ENCODE results near the gene ATXN3L.

Gene ATXN3L

DNA sequence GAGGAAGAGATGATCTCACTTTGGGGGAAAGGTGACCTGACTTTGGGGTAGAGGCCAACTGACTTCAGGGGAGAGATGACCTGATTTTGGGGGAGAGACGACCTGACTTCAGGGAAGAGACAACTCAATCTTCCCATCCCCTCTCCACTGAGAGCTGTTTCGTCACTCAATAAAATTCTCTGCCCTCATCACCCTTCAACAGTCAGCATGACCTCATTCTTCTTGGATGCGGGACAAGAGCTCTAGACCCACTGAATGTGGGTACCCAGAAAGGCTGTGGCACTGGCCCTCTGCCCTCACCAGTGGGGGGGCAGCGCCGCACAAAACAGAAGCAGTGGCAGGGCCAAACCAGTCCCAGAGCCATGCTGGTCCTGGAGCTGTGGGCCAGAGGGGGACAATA lies 34.6 kb downstream of the ATXN3L start:
- H3K79me2 ChIP-seq (ENCODE audit: control insufficient read depth, insufficient read depth, low read length, unreplicated experiment): no peaks in the 10 kb centered on the region
- no peak overlapping the region for H2AFZ ChIP-seq (ENCODE audit: low read length, unreplicated experiment)
- no peak overlapping the region; the same call in 1 of the 2 replicates for H3K27ac ChIP-seq (ENCODE audit: low read depth, low read length)
- H3K27me3 ChIP-seq (ENCODE audit: insufficient read depth, low read length): no peaks in the 10 kb centered on the region
- H3K4me1 ChIP-seq (ENCODE audit: control insufficient read depth, insufficient read depth, low read length, unreplicated experiment): peaks cover 52% of the 10 kb centered on the region
- peaks cover 3% of the 10 kb centered on the region; the same call in 1 of the 2 replicates for H3K36me3 ChIP-seq (ENCODE audit: insufficient read depth, low read length)
- H3K4me3 ChIP-seq (ENCODE audit: low read depth, low read length): no peak overlapping the region

DNA sequence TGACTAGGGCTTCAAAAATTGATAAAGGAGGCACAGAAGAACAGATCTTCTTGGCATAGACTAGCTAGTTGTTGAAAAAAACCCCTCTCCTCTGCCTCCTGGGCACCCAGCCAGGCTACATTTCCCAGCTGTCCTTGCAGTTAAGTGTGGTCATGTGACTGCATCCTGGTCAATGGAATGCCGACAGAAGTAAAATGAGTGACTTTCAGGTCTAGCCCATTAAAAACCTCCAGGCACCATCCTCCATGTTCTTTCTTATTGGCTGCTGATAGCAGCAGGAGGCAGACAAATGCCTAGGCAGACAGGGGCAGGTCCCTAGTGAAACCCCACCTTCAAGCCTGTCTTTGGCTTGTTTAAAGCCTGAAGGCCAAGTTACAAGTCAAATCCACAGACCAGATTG lies 35.3 kb downstream of the ATXN3L start:
- H3K4me3 ChIP-seq (ENCODE audit: low read depth, low read length): no peak overlapping the region
- no peak overlapping the region for H2AFZ ChIP-seq (ENCODE audit: low read length, unreplicated experiment)
- H3K36me3 ChIP-seq (ENCODE audit: insufficient read depth, low read length): peaks cover 3% of the 10 kb centered on the region; the same call in 1 of the 2 replicates
- no peaks in the 10 kb centered on the region for H3K79me2 ChIP-seq (ENCODE audit: control insufficient read depth, insufficient read depth, low read length, unreplicated experiment)
- H3K4me1 ChIP-seq (ENCODE audit: control insufficient read depth, insufficient read depth, low read length, unreplicated experiment): peaks cover 52% of the 10 kb centered on the region
- H3K27ac ChIP-seq (ENCODE audit: low read depth, low read length): peak overlapping the region; percentile 83
- H3K27me3 ChIP-seq (ENCODE audit: insufficient read depth, low read length): no peaks in the 10 kb centered on the region

DNA sequence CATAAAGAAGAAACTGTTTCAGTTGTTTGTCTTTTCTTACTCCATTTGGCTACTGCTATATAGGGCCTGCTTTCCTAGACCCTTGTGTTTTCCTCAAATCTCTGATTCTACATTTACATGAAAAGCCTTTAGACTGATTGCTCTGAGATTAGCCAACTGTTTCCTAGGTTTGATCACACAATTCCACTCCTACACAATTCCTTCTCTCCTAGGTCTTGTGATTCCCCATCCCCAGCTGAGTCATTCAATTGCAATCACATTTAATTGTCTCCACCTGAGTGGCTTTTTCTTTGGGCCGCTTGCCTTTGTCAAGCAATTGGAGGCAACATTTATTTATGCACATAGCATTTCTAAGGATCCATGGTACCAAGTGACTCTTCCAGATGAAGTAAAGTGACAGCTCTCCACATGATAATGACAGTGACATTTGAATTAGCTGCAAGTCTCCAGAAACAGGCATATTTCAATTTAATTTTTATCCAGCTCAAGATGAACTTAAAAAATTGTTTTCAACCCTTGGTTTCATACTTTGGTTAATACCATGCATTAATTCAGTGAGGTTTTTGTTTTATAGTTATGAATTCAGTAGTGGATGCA lies 35.8 kb downstream of the ATXN3L start:
- Histone ChIP-seq H3K36me3 (ENCODE audit: insufficient read depth, low read length) (peaks cover 3% of the 10 kb centered on the region; the same call in 1 of the 2 replicates), H3K4me1 (ENCODE audit: control insufficient read depth, insufficient read depth, low read length, unreplicated experiment) (peaks cover 52% of the 10 kb centered on the region), H2AFZ (ENCODE audit: low read length, unreplicated experiment) (no peak overlapping the region), H3K27ac (ENCODE audit: low read depth, low read length) (peak overlapping the region; percentile 83), H3K27me3 (ENCODE audit: insufficient read depth, low read length) (no peaks in the 10 kb centered on the region), H3K79me2 (ENCODE audit: control insufficient read depth, insufficient read depth, low read length, unreplicated experiment) (no peaks in the 10 kb centered on the region), H3K4me3 (ENCODE audit: low read depth, low read length) (no peak overlapping the region)

DNA sequence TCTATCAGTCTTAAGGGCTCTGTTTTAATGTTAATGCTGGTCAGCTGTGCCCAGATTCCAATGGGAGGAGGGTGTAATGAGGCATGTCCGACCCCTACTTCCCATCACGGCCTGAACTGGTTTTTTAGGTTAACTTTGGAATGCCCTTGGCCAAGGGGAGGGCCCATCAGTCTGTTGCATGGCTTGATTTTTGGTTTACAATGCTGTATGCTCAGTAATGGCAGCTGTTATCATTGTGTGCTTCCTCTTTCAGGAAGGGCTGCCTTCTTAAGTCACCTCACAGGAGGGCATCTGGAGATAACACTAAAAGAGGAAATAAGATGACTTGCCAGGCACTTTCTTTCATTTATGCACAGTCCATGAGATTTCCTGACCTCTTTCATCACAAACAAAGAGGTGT lies 36.3 kb downstream of the ATXN3L start:
- Histone ChIP-seq H3K27ac (ENCODE audit: low read depth, low read length) (peak overlapping the region; percentile 83), H3K27me3 (ENCODE audit: insufficient read depth, low read length) (no peaks in the 10 kb centered on the region), H2AFZ (ENCODE audit: low read length, unreplicated experiment) (no peak overlapping the region), H3K79me2 (ENCODE audit: control insufficient read depth, insufficient read depth, low read length, unreplicated experiment) (no peaks in the 10 kb centered on the region), H3K4me3 (ENCODE audit: low read depth, low read length) (no peak overlapping the region), H3K4me1 (ENCODE audit: control insufficient read depth, insufficient read depth, low read length, unreplicated experiment) (peaks cover 51% of the 10 kb centered on the region), H3K36me3 (ENCODE audit: insufficient read depth, low read length) (peaks cover 3% of the 10 kb centered on the region; the same call in 1 of the 2 replicates)

DNA sequence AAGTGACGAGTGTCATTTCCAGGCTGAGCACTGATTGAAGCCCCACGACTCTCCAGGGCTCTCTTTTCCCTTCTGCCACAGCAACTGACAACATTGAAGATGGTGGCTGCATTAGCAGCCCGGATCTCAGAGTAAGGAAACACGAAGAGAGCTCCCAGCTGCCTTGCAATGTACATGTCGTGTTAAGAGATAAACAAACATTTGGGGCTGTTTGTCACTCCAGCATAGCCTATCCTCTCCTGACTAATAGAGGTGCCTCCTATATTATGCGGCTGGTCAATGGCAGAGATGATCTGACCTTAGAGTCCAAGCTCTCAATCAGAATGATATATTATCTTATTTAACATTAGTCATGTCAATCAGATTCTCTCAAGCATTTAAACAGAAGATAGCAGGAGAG lies 38.6 kb downstream of the ATXN3L start:
- no peaks in the 10 kb centered on the region for H3K79me2 ChIP-seq (ENCODE audit: control insufficient read depth, insufficient read depth, low read length, unreplicated experiment)

DNA sequence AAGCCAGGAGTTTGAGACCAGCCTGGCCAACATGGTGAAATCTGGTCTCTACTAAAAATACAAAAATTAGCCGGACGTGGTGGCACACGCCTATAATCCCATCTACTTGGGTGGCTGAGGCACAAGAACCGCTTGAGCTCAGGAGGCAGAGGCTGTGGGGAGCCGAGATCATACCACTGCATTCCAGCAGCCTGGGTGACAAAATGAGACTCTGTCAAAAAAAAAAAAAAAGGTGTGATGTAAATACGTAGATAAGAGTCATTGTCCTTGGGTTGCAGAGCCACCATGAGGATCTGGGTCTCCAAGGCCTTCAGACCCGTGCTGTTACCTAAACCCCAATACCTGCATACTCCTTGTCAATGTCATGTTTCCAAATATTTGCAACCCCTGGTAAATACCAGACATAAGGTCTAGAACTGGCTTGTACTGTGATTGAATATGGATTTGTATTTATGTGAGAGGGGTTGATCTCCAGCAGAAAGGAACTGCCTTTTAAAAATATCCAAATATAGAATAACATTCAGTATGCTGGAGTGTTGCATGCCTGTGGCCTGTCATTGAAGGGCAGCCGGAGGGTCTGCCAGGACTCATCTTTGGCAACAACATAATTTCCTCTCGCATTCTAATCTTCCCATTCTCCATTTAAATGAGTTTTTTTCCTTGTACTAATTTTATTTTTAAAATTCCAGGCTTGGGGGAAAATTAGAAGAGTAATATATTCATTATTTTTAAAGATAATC lies 40.4 kb downstream of the ATXN3L start:
- Histone ChIP-seq H3K79me2 (ENCODE audit: control insufficient read depth, insufficient read depth, low read length, unreplicated experiment) (no peaks in the 10 kb centered on the region), H2AFZ (ENCODE audit: low read length, unreplicated experiment) (no peak overlapping the region), H3K4me1 (ENCODE audit: control insufficient read depth, insufficient read depth, low read length, unreplicated experiment) (peaks cover 15% of the 10 kb centered on the region)

More for the DNA sequence above, 38.6 kb downstream of the ATXN3L start:
- Histone ChIP-seq H2AFZ (ENCODE audit: low read length, unreplicated experiment) (no peak overlapping the region), H3K4me3 (ENCODE audit: low read depth, low read length) (no peak overlapping the region), H3K27me3 (ENCODE audit: insufficient read depth, low read length) (no peaks in the 10 kb centered on the region), H3K4me1 (ENCODE audit: control insufficient read depth, insufficient read depth, low read length, unreplicated experiment) (peaks cover 30% of the 10 kb centered on the region), H3K27ac (ENCODE audit: low read depth, low read length) (no peak overlapping the region), H3K36me3 (ENCODE audit: insufficient read depth, low read length) (peaks cover 3% of the 10 kb centered on the region; the same call in 1 of the 2 replicates)

DNA sequence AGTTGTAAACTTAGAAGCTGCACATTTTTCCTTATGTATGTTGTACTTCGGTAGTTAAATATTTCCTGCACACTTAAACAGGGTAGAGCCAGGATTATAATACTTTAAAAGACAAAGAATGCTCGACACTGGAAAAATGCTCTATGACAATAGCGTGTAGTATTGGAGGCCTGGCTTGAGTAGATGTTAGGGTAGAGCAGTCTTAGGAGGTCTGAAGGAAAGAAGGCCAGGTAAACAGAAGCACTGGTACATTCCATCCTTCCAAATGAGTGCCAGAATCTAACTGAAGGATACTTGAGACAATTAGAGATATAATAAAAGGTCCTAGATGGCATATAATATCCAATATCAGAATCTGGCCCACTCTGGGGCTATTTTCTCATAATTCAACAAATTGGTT lies 42.3 kb downstream of the ATXN3L start:
- H3K4me1 ChIP-seq (ENCODE audit: control insufficient read depth, insufficient read depth, low read length, unreplicated experiment): no peaks in the 10 kb centered on the region
- no peak overlapping the region for H2AFZ ChIP-seq (ENCODE audit: low read length, unreplicated experiment)
- H3K4me3 ChIP-seq (ENCODE audit: low read depth, low read length): no peak overlapping the region
- H3K27ac ChIP-seq (ENCODE audit: low read depth, low read length): no peak overlapping the region
- no peaks in the 10 kb centered on the region for H3K27me3 ChIP-seq (ENCODE audit: insufficient read depth, low read length)
- no peaks in the 10 kb centered on the region for H3K36me3 ChIP-seq (ENCODE audit: insufficient read depth, low read length)
- H3K79me2 ChIP-seq (ENCODE audit: control insufficient read depth, insufficient read depth, low read length, unreplicated experiment): no peaks in the 10 kb centered on the region

More for the DNA sequence above, 40.4 kb downstream of the ATXN3L start:
- Histone ChIP-seq H3K36me3 (ENCODE audit: insufficient read depth, low read length) (no peaks in the 10 kb centered on the region), H3K27ac (ENCODE audit: low read depth, low read length) (no peak overlapping the region), H3K4me3 (ENCODE audit: low read depth, low read length) (no peak overlapping the region), H3K27me3 (ENCODE audit: insufficient read depth, low read length) (no peaks in the 10 kb centered on the region)

DNA sequence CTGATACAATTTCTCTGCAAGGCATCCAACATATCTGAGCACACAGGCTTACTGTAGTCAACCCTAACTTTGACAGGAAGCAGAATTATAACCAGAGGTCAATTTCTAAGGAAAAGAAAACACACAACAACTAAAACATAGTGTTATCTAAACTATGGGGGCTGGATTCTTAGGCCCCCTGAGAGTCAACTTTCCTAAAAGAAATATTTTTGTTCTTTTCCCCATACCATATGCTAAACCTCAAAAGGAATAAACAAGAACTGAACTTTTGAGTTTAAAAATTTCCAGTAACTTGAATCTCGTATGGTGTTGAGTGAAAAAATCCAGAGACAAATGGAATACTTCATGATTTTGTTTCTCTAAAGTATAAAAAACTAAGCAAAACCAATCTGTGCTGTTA lies 42.9 kb downstream of the ATXN3L start:
- no peaks in the 10 kb centered on the region for H3K36me3 ChIP-seq (ENCODE audit: insufficient read depth, low read length)
- no peaks in the 10 kb centered on the region for H3K27me3 ChIP-seq (ENCODE audit: insufficient read depth, low read length)
- H3K4me3 ChIP-seq (ENCODE audit: low read depth, low read length): no peak overlapping the region
- H2AFZ ChIP-seq (ENCODE audit: low read length, unreplicated experiment): no peak overlapping the region
- H3K27ac ChIP-seq (ENCODE audit: low read depth, low read length): no peak overlapping the region
- no peaks in the 10 kb centered on the region for H3K79me2 ChIP-seq (ENCODE audit: control insufficient read depth, insufficient read depth, low read length, unreplicated experiment)
- H3K4me1 ChIP-seq (ENCODE audit: control insufficient read depth, insufficient read depth, low read length, unreplicated experiment): no peaks in the 10 kb centered on the region

DNA sequence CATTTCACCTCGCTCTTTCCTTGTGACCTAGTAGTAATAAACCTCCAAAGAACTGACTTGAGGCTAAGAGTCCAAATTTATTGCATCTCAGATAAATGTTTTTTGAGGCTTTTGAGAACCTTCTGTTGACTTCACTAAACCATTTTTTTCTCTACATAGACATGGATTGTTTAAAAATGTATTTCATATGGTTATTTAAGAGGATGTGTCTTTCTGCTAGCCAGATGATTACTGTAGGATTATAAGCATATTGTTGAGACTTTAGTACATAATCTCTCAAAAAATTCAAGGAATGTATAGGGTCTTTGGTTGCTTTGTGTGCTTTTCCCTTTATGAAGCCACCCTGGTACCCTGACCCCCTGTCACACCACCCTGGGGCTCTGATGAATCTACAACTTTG lies 44.8 kb downstream of the ATXN3L start:
- no peaks in the 10 kb centered on the region for H3K79me2 ChIP-seq (ENCODE audit: control insufficient read depth, insufficient read depth, low read length, unreplicated experiment)
- no peaks in the 10 kb centered on the region for H3K27me3 ChIP-seq (ENCODE audit: insufficient read depth, low read length)
- no peak overlapping the region for H2AFZ ChIP-seq (ENCODE audit: low read length, unreplicated experiment)
- H3K27ac ChIP-seq (ENCODE audit: low read depth, low read length): no peak overlapping the region
- H3K36me3 ChIP-seq (ENCODE audit: insufficient read depth, low read length): no peaks in the 10 kb centered on the region
- no peak overlapping the region for H3K4me3 ChIP-seq (ENCODE audit: low read depth, low read length)
- no peaks in the 10 kb centered on the region for H3K4me1 ChIP-seq (ENCODE audit: control insufficient read depth, insufficient read depth, low read length, unreplicated experiment)

DNA sequence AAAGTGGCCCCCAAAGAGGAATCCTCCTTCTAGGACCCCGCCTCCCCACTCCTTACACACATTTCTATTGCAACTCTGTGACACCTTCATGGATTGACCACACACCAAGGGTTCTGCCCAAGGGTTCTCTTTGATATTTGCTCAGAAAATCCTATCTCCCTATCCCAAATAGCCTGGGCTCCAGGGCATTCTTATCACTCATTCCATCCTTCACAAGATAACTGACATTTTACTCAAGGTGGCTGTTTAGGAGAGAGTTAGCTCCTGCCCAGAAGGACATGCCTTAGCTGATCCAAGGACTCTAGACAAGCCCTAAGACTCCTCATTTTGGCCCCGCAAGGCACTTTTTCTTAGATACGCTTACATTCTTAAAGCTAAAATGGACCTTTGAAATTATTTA lies 47.4 kb downstream of the ATXN3L start:
- no peak overlapping the region for H3K4me3 ChIP-seq (ENCODE audit: low read depth, low read length)
- no peaks in the 10 kb centered on the region for H3K36me3 ChIP-seq (ENCODE audit: insufficient read depth, low read length)
- H3K27me3 ChIP-seq (ENCODE audit: insufficient read depth, low read length): no peaks in the 10 kb centered on the region
- no peak overlapping the region for H2AFZ ChIP-seq (ENCODE audit: low read length, unreplicated experiment)
- H3K27ac ChIP-seq (ENCODE audit: low read depth, low read length): no peak overlapping the region
- H3K4me1 ChIP-seq (ENCODE audit: control insufficient read depth, insufficient read depth, low read length, unreplicated experiment): peaks cover 3% of the 10 kb centered on the region
- H3K79me2 ChIP-seq (ENCODE audit: control insufficient read depth, insufficient read depth, low read length, unreplicated experiment): no peaks in the 10 kb centered on the region

DNA sequence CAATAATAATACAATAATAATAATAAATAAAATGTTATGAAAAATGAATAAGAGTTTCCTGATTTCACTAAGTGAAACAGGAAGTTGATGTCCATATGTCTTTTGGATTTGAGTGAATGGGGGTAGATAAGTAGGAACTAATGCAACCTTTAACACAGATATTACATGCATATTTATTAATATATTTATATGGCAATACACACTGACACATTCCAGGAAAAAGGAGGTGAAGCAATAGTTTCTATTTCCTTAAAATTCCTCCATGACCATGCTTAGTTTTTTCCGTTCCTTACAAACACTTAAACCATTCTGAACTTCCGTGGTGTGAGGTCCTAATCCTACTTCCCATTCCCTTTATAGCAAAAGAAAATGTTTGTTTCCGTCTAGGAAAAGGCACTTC lies 48.3 kb downstream of the ATXN3L start:
- no peaks in the 10 kb centered on the region for H3K36me3 ChIP-seq (ENCODE audit: insufficient read depth, low read length)
- H3K27me3 ChIP-seq (ENCODE audit: insufficient read depth, low read length): no peaks in the 10 kb centered on the region
- H3K27ac ChIP-seq (ENCODE audit: low read depth, low read length): no peak overlapping the region
- no peak overlapping the region for H2AFZ ChIP-seq (ENCODE audit: low read length, unreplicated experiment)
- H3K79me2 ChIP-seq (ENCODE audit: control insufficient read depth, insufficient read depth, low read length, unreplicated experiment): no peaks in the 10 kb centered on the region
- peaks cover 3% of the 10 kb centered on the region for H3K4me1 ChIP-seq (ENCODE audit: control insufficient read depth, insufficient read depth, low read length, unreplicated experiment)
- no peak overlapping the region for H3K4me3 ChIP-seq (ENCODE audit: low read depth, low read length)

Data from ACC112 (cell line).